GM18517 (cell line): ENCODE results near the gene MTRF1.
"Not testable (repeated sequence)": the region's sequence is repeated elsewhere in the genome, so short reads cannot be mapped to it uniquely, and the experiment has no call there.

Experiments used
- ATAC-seq: cut with Tn5 transposase; IDR thresholded peaks from one replicate; pipeline ENCODE4 v1.9.1; 2021; ENCODE audit warnings: mild to moderate bottlenecking, moderate library complexity; ENCODE audit not compliant: unreplicated experiment

MTRF1 gene

DNA sequence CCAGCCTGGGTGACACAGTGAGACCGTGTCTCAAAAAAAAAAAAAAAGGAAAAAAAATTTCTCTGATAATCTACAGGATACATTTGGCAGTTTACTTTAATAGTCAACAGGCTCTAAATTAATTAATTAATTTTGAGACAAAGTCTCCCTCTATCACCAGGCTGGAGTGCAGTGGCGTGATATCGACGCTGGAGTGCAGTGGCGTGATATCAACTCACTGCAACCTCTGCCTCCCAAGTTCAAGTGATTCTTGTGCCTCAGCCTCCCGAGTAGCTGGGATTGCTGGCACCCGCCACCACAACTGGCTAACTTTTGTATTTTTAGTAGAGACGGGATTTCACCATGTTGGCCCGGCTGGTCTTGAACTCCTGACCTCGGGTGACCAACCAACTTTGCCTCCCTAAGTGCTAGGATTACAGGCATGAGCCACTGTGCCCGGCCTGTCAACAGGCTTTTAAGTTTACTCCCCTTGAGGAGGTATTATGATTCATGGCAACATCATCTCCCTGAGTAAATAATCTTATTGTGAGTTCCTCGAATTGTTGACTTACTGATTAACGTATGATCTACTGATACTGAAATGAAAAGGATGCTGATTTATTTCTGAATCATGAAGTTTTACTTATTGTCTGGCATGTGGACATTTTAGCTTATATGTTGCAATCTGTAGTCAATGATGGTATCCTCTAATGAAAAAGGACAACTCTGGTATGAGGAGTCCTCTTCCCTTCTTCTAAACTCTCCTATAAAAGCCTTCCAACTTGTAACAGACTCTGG lies 21.3 kb upstream of the MTRF1 start:
- ATAC-seq, result no peak

- ATAC-seq, result no peak
These were observed 18.8 kb upstream of the MTRF1 start for GRCh38 chr13:41282129-41282571.

DNA sequence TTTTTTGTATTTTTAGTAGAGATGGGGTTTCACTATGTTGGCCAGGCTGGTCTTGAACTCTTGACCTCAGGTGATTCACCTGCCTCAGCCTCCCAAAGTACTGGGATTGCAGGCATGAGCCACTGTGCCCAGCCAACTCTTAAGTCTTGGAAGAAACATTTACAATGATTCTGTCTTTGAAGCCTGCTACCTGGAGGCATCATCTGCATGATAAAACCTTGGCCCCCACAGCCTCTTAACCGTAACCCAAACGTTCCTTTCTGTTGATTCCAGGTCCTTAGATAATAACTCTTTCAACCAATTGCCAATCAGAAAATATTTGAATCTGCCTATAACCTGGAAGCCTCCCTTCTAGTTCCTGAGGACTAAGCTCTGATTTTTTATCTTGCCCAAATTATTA lies 15.8 kb upstream of the MTRF1 start:
- not testable (repeated sequence) for ATAC-seq

DNA sequence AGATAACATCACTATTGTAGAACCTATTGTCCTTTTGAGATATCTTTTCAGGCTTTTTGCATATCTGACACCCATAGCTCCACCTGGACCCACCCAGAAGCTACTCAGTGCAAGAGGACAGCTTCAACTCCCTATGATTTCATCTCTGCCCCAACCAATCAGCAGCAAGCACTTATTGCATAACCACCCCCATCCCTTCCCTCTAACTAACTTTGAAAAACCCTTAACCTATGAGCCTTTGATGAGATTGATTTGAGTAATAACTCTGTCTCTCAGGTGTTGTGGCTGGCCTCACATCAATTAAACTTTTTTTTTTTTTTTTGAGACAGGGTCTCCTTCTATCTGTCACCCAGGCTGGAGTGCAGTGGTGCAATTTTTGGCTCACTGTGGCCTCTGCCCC lies 13.4 kb upstream of the MTRF1 start:
- ATAC-seq, result no peak

DNA sequence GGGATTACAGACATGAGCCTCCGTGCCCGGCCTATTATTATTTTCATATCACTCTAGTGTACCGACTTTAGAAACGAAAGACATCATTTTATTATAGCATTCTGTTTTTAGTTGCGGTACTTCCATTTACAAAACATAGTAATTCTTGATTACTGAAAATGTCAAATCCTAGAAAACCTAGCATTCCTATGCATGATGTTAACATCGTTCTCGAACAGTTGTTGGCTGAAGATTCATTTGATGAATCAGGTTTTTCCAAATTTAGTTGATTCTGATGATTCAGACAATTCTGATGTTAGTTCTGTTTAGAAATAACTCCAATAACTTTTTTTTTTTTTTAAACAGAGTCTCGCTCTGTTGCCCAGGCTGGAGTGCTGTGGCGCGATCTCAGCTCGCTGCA lies 11.5 kb upstream of the MTRF1 start:
- no peak for ATAC-seq

GRCh38 chr13:41273831-41274441 lies 10.6 kb upstream of the MTRF1 start:
- ATAC-seq, result no peak

DNA sequence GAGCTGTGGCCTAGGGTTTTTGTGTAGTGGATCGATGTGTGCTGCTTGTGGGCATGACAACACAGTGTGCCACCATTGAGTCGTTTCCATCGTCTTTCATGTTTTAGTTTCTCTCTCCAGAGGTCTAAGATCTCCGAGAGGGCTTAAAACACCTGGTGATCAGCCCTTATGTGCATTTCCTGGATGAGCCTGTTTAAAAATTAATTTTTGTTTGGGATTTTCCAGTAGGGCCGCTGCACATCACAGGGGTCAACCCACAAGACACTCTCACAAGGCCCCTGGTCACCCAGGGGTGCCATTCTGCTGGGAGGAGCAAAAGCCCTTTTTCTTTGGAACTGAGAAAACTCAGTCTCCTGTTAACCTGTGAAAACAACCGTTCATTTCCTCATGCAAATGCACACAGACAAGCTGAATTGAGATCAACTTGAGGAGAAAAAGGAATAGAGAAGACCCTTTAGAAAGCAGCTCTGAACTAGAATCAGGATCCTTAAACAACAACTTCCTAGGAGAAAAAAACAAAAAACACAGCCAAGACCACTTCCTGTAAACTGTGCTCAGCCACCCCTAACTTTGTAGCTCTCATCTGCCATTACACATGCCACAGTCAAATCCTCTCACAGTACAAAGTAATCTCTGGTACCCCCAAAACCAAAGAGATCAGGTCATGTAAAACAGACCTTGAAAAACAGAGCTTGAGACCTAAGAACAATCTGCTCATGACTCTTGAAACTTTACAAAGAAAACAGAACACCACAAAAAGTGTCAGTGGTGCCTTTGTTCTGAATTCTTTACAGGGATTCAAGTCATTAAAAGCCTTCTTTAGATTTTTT lies 8.3 kb upstream of the MTRF1 start:
- no peak for ATAC-seq

GRCh38 chr13:41268764-41269163 lies 5.4 kb upstream of the MTRF1 start:
- ATAC-seq, result no peak

DNA sequence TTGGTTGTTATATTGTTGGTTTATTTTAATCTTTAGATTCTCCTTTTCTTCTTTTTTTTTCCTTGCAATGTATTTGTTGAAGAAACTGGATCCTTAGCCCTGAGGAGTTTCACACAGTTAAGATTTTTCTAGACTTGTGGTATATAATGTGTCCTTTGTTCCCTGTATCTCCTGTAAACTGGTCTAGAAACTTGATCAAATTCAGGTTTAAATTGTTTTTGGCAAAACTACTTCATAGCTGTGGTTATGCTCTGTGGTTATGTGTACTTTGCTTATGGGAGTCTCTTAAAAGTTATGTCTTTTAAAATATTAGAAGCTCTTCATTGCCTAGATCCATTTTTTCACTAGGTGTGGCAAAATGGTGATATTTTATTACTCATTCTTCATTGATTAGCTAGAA lies 3.7 kb upstream of the MTRF1 start:
- no peak for ATAC-seq

DNA sequence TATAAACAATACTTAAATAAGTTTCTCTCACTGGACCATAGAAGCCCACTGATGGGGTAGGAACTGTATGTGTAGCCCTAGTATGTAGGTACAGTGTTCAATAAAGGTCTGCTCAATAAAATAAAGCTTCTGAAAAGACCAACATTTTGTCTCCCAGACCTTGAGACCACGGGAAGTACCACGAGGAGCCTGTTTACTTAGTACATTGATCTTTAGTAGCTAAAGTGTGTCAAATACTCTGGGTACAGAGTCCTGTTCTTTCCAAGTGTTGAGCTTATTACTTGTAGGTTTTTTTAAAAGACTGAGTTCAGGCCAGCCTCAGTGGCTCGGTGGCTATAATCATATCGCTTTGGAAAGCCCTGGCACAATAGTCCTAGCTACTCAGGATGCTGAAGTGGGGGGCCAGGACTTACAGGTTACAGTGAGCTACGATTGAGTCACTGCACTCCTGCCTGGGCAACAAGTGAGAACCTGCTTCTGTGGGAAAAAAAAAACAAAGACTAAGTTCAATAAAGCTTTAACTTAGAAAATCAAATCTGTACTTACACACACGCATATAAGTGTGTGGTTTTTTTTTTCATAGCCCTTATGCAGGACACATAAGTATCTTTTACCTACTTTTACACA lies 3.4 kb downstream of the MTRF1 start:
- ATAC-seq, result no peak

GRCh38 chr13:41257535-41257934 lies 5.8 kb downstream of the MTRF1 start:
- ATAC-seq, result no peak

- ATAC-seq, result no peak
These were observed 8.5 kb downstream of the MTRF1 start for GRCh38 chr13:41254902-41255301.

DNA sequence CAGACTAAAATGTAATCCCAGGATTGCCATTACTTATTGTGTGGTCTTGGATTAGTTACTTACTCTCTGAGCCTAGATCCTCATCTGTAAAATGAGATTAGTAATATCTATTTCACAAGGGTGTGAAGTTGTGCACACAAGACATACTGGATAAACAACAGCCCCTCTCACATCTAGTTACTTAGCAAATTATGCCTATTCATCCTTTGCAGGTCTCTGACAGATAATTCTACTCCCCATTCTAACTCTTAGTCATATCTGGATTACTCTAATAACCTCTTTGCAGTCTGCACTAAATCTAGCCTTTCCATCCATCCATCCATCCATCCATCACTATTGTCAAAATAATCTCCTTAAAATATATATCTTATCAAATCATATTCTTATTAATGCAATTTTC lies 12.4 kb downstream of the MTRF1 start:
- ATAC-seq, result no peak

DNA sequence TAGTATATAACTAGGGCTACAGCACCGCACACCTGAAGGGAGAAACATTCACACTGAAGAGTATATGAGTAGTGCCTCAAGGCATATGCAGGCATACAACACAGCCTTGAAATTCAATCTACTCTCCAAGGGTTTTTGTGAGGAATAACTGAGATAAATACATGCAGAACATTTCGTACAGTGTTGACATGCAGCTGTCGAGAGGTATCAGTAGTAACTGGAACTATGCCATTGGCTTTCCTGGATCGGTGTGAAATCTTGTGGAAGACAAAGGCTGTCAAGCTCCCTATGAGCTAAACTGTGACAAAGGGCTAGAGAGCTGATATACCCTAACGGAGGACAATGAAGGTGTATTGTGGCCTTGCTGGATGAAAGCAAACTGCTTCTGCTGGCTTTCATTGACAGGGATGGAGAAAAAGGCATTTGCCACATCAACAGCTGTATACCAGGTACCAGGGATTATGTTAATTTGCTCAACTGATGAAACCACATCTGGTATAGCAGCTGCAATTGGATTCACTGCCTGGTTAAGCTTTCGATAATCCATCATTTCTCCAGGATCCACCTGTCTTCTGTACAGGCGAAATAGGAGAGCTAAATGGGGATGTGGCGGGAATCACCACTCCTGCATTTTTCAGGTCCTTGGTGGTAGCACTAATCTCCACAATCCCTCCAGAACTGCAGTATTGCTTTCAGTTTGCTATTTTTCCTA lies 16.3 kb downstream of the MTRF1 start:
- no peak for ATAC-seq

DNA sequence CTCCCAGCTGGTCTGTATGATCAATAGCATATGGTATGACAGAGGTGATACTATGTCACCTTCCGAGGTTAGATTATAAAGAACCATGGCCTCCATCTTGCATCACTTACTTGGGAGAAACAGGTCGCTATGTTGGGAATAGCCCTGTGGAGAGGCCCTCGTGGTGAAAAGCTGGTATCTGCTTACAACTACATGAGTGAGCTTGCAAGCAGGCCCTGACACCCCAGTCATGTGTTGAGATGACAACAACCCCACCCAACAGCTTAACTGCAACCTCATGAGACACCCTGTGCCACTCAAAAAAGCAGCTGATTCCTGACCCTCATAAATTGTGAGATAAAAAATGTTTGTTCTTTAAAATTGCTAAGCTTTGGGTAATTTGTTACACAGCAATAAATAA lies 18.8 kb downstream of the MTRF1 start:
- ATAC-seq, result no peak

- no peak for ATAC-seq
These were observed 21.8 kb downstream of the MTRF1 start for GRCh38 chr13:41241626-41242025.

DNA sequence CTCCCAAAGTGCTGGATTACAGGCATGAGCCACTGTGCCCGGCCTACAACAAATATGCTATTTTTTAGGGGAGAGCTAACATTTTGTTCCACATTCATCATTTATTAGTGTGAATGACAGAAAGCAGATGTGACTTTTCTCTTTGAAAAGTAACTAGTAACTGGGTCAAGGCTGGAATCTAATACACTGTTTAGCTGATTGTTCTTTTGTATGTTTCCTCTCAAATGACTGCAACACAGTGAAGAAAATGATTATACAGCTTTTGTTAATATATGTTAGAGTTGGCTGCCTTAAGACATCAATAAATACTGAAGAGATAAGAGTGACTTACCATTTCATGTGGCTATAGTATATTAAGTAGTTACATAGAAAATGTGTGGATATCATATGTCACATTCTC lies 27.0 kb downstream of the MTRF1 start:
- ATAC-seq, result no peak

DNA sequence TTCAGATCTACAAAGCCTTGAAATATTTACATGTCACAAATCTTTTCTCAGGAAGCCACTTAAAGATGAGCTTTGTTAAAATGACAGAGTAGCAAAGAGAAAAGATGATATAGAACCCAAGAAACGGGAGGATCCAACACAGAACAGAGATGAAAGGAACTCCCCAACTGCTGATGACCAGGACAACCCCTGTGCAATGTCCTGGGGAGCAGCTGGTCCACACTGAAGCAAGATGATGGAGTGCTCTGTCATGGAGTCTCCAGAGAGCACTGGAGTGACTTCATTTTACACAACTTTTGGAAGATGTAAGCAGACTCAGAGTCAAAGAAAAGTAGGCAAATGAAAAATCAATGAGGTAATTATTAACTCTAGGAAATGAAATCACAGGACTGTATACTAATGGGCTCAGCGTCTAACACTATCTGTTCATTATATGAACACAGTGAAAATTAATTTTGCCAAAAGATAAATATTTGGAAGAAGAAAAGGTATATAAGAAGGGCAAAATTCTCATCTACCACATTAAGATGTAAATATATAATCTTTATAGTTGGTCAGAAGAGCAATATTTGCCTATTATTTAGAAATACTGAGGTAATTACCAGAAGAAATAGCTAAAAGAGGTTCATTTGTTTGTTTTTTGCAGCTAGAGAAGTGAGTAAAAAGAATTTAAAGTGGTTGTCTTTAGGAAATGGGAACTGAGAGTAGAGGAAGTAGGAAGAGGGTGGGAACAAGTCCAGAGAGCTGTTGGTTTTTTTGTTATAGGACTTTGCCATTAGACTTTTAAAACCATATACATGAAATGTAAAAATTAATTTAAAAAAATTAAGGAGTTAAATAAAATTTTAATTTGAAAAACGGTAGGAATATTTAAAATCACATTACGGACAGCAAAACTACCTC lies 30.5 kb downstream of the MTRF1 start:
- ATAC-seq, result no peak

- no peak for ATAC-seq
These were observed 31.6 kb downstream of the MTRF1 start for GRCh38 chr13:41231786-41232185.
